ENCODE results near the gene MTHFSD. TPM values are rescaled to one million over a fixed set of nuclear protein-coding genes. Genes with fewer than 3 reads are reported as not detected.

MTHFSD gene
- polyA plus RNA-seq, 1 donor: 19.5 TPM

- peaks cover 6% of the 10 kb centered on the region for H3K36me3 ChIP-seq (ENCODE audit: control insufficient read depth, insufficient read depth, low read length)
- peaks cover 4% of the 10 kb centered on the region for H3K9me3 ChIP-seq (ENCODE audit: control insufficient read depth, low read depth, low read length)
- no peak overlapping the region for H3K27ac ChIP-seq (ENCODE audit: low read length)
- peaks cover 7% of the 10 kb centered on the region for H3K27me3 ChIP-seq (ENCODE audit: control insufficient read depth, insufficient read depth, low read length)
- no CpG with 5 or more reads among the region's 38 CpGs for WGBS (ENCODE audit: insufficient coverage, low lambda C conversion rate)
- H3K4me1 ChIP-seq (ENCODE audit: control insufficient read depth, insufficient read depth, low read length): no peaks in the 10 kb centered on the region
- DNase-seq: no peak
- no peak overlapping the region for H3K4me3 ChIP-seq (ENCODE audit: low read length)
These were observed 26.7 kb downstream of the MTHFSD start for GRCh38 chr16:86528061-86528929.

DNA sequence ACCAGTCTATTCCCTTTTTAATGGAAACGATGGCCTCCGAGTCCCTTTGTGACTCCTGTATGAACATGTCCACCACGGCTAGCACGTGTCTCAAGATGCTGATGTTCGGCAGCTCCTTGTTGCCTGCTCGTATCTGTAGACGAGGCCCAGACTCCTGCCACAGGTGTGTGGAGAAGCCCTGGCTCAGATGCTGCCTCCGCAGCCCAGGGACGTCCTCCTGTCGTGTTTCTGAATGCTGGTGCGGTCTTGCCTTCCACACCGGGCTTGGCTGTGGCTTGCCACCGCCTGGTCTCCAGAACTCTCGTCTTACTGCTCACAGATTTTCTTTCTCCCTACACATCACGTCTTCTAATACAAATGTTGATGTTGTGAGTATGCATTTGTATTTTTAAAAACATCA is 27.7 kb downstream of the MTHFSD start:
- no peak for DNase-seq

DNA sequence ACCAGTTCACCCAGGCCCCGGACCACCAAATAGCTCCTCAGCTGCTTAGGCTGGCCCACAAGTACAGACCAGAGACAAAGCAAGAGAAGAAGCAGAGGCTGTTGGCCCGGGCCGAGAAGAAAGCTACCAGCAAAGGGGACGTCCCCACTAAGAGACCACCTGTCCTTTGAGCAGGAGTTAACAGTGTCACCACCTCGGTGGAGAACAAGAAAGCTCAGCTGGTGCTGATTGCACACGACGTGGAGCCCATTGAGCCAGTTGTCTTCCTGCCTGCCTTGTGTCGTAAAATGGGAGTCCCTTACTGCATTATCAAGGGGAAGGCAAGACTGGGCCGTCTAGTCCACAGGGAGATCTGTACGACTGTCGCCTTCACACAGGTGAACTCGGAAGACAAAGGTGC is 29.3 kb downstream of the MTHFSD start:
- no peak for DNase-seq
- WGBS (ENCODE audit: insufficient coverage, low lambda C conversion rate): no CpG with 5 or more reads among the region's 12 CpGs

More for the DNA sequence above, 27.7 kb downstream of the MTHFSD start:
- Histone ChIP-seq H3K4me3 (ENCODE audit: low read length) (no peak overlapping the region), H3K9me3 (ENCODE audit: control insufficient read depth, low read depth, low read length) (peaks cover 4% of the 10 kb centered on the region), H3K4me1 (ENCODE audit: control insufficient read depth, insufficient read depth, low read length) (no peaks in the 10 kb centered on the region), H3K27ac (ENCODE audit: low read length) (no peak overlapping the region), H3K36me3 (ENCODE audit: control insufficient read depth, insufficient read depth, low read length) (peaks cover 6% of the 10 kb centered on the region), H3K27me3 (ENCODE audit: control insufficient read depth, insufficient read depth, low read length) (peaks cover 14% of the 10 kb centered on the region)
- WGBS (ENCODE audit: insufficient coverage, low lambda C conversion rate): 100% methylated on average over 1 of the region's 15 CpGs

DNA sequence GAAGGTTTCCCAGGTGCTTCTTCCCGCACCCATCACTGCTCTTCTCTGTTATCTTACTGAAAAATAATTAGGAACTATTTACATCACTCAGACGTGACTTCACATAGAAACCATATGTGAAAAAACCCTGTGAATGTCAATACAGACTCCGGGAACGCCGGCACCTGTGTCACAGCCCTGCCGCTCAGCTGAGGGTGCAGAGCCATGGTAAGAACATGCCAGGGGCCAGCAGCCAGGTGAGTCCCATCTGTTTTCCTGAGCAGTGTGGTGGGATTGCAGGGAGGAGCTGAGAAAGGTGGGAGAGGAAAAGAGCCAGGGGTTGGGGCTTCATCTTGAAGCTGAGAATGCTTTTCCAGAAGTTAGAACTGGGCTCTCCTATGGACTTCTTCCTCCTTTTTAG is 31.0 kb downstream of the MTHFSD start:
- Histone ChIP-seq H3K4me3 (ENCODE audit: low read length) (no peak overlapping the region), H3K4me1 (ENCODE audit: control insufficient read depth, insufficient read depth, low read length) (peaks cover 3% of the 10 kb centered on the region), H3K27ac (ENCODE audit: low read length) (no peak overlapping the region), H3K27me3 (ENCODE audit: control insufficient read depth, insufficient read depth, low read length) (peaks cover 40% of the 10 kb centered on the region), H3K36me3 (ENCODE audit: control insufficient read depth, insufficient read depth, low read length) (no peaks in the 10 kb centered on the region), H3K9me3 (ENCODE audit: control insufficient read depth, low read depth, low read length) (peaks cover 4% of the 10 kb centered on the region)
- DNase-seq: no peak
- WGBS (ENCODE audit: insufficient coverage, low lambda C conversion rate): no CpG with 5 or more reads among the region's 6 CpGs

More for the DNA sequence above, 29.3 kb downstream of the MTHFSD start:
- Histone ChIP-seq H3K4me1 (ENCODE audit: control insufficient read depth, insufficient read depth, low read length) (no peaks in the 10 kb centered on the region), H3K27ac (ENCODE audit: low read length) (no peak overlapping the region), H3K9me3 (ENCODE audit: control insufficient read depth, low read depth, low read length) (peaks cover 4% of the 10 kb centered on the region), H3K36me3 (ENCODE audit: control insufficient read depth, insufficient read depth, low read length) (no peaks in the 10 kb centered on the region), H3K27me3 (ENCODE audit: control insufficient read depth, insufficient read depth, low read length) (peaks cover 28% of the 10 kb centered on the region), H3K4me3 (ENCODE audit: low read length) (no peak overlapping the region)

GRCh38 chr16:86523166-86523740 is 31.8 kb downstream of the MTHFSD start:
- H3K4me1 ChIP-seq (ENCODE audit: control insufficient read depth, insufficient read depth, low read length): peaks cover 3% of the 10 kb centered on the region
- WGBS (ENCODE audit: insufficient coverage, low lambda C conversion rate): no CpG with 5 or more reads among the region's 5 CpGs

DNA sequence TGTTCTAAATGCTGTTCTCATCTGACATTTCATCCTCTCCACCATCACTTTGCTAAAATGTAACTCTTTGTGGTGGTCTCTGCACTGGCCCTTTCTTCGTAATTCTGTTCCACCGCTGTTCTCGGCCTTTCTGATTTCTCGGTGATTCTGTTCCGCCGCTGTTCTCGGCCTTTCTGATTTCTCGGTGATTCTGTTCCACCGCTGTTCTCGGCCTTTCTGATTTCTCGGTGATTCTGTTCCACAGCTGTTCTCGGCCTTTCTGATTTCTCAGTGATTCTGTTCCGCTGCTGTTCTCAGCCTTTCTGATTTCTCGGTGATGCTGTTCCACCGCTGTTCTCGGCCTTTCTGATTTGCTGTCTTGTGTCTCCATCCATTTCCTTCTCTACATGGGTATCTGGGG is 32.4 kb downstream of the MTHFSD start:
- DNase-seq: no peak
- no peaks in the 10 kb centered on the region for H3K9me3 ChIP-seq (ENCODE audit: control insufficient read depth, low read depth, low read length)
- 75% methylated on average over 16 of the region's 16 CpGs for WGBS (ENCODE audit: insufficient coverage, low lambda C conversion rate)
- no peaks in the 10 kb centered on the region for H3K36me3 ChIP-seq (ENCODE audit: control insufficient read depth, insufficient read depth, low read length)
- no peak overlapping the region for H3K27ac ChIP-seq (ENCODE audit: low read length)
- peaks cover 52% of the 10 kb centered on the region for H3K27me3 ChIP-seq (ENCODE audit: control insufficient read depth, insufficient read depth, low read length)
- no peak overlapping the region for H3K4me3 ChIP-seq (ENCODE audit: low read length)
- H3K4me1 ChIP-seq (ENCODE audit: control insufficient read depth, insufficient read depth, low read length): peaks cover 8% of the 10 kb centered on the region

More at GRCh38 chr16:86523166-86523740, 31.8 kb downstream of the MTHFSD start:
- Histone ChIP-seq H3K27me3 (ENCODE audit: control insufficient read depth, insufficient read depth, low read length) (peaks cover 46% of the 10 kb centered on the region), H3K9me3 (ENCODE audit: control insufficient read depth, low read depth, low read length) (no peaks in the 10 kb centered on the region), H3K27ac (ENCODE audit: low read length) (no peak overlapping the region), H3K4me3 (ENCODE audit: low read length) (no peak overlapping the region), H3K36me3 (ENCODE audit: control insufficient read depth, insufficient read depth, low read length) (no peaks in the 10 kb centered on the region)
- no peak for DNase-seq

DNA sequence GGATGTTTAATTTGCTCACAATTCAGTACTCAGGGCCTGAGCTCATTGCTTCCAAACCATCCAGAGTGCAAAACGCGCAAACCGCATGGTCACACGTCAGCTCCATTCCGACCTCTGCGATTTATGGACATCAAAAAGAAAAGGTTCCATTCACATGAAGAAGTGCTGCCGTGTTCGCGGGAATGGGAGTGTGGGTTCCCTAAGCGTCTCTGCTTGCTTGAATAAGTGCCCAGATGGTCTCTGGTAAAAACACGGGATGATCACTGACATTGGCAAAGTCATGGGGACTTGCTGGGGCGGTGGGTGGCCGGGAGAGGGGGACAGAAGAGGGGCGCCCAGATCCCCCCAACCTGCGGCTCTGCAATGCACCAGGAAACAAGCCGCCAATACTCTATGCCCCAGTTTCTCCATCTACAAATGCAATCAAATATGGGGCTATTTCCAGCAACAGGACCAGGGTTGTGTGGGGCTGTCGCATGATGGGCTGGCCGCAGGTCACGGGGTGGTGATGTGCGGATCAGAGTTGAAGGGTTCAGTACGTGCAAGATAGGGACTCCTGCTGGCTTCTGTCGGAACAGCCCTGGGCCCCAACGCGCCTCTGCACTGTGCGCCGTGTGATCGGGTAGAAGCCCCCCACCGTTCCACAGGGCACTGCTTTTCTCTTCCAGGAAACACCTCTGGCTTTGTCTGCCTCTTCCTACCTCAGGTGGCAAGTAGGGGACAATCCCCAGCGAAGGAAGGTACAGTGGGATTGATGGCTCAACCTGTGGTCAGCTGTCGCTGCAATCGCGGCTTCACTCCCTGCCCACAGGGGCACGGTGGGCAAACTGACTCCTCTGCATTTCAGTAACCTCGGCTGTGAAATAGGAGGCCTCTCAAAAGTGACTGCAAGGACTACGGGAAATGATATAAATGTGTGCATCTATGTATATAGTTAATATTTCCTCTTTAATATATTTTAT is 33.5 kb downstream of the MTHFSD start:
- peaks cover 63% of the 10 kb centered on the region for H3K27me3 ChIP-seq (ENCODE audit: control insufficient read depth, insufficient read depth, low read length)
- no CpG with 5 or more reads among the region's 35 CpGs for WGBS (ENCODE audit: insufficient coverage, low lambda C conversion rate)
- peaks cover 6% of the 10 kb centered on the region for H3K36me3 ChIP-seq (ENCODE audit: control insufficient read depth, insufficient read depth, low read length)
- peaks cover 8% of the 10 kb centered on the region for H3K4me1 ChIP-seq (ENCODE audit: control insufficient read depth, insufficient read depth, low read length)
- H3K9me3 ChIP-seq (ENCODE audit: control insufficient read depth, low read depth, low read length): peaks cover 3% of the 10 kb centered on the region
- no peak overlapping the region for H3K27ac ChIP-seq (ENCODE audit: low read length)
- H3K4me3 ChIP-seq (ENCODE audit: low read length): no peak overlapping the region
- DNase-seq: no peak

- H3K36me3 ChIP-seq (ENCODE audit: control insufficient read depth, insufficient read depth, low read length): peaks cover 9% of the 10 kb centered on the region
- no peak overlapping the region for H3K27ac ChIP-seq (ENCODE audit: low read length)
- peaks cover 73% of the 10 kb centered on the region for H3K27me3 ChIP-seq (ENCODE audit: control insufficient read depth, insufficient read depth, low read length)
- WGBS (ENCODE audit: insufficient coverage, low lambda C conversion rate): 19% methylated on average over 3 of the region's 30 CpGs
- no peak for DNase-seq
- H3K9me3 ChIP-seq (ENCODE audit: control insufficient read depth, low read depth, low read length): peaks cover 11% of the 10 kb centered on the region
- peaks cover 8% of the 10 kb centered on the region for H3K4me1 ChIP-seq (ENCODE audit: control insufficient read depth, insufficient read depth, low read length)
- H3K4me3 ChIP-seq (ENCODE audit: low read length): no peak overlapping the region
These were observed 34.5 kb downstream of the MTHFSD start for GRCh38 chr16:86520317-86521210.

DNA sequence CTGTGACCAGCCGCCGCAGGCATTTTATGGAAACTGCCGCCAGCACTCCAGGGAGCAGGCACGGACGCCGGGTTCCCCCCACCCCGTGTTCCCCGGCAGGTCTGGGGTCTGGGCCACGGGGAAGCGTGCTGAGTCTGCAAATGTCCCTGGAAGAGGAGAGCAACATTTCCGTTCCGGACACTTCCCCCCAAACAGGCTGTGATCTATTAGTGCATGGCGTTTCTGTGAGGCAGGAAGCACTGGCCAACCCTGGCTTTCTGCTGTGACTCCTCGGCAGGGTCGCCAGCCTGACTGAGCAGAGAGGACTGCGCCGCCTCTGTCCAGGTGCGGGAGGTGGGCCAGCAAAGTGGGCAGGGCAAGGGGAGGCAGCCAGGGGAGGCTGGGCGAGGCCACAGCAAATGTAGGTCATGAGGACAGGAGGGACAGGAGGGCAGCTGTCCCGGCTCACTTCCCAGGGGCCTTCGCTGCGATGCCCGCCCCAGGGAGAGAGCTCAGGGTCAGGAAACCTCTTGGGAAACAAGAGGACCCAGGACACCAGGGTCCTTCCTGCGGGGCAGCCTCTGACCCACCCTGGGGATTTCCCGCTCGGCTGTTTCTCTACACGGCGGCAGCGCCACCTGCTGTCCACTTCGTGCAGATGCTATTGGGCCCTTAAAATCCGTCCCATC is 35.3 kb downstream of the MTHFSD start:
- Histone ChIP-seq H3K9me3 (ENCODE audit: control insufficient read depth, low read depth, low read length) (peaks cover 14% of the 10 kb centered on the region), H3K27ac (ENCODE audit: low read length) (peak overlapping the region; percentile 16), H3K4me3 (ENCODE audit: low read length) (no peak overlapping the region), H3K4me1 (ENCODE audit: control insufficient read depth, insufficient read depth, low read length) (peaks cover 8% of the 10 kb centered on the region), H3K27me3 (ENCODE audit: control insufficient read depth, insufficient read depth, low read length) (peaks cover 81% of the 10 kb centered on the region), H3K36me3 (ENCODE audit: control insufficient read depth, insufficient read depth, low read length) (peaks cover 17% of the 10 kb centered on the region)
- WGBS (ENCODE audit: insufficient coverage, low lambda C conversion rate): no CpG with 5 or more reads among the region's 31 CpGs
- DNase-seq: peak; percentile 42 to 53
